ENCODE results near the gene C10orf67.

Gene C10orf67

DNA sequence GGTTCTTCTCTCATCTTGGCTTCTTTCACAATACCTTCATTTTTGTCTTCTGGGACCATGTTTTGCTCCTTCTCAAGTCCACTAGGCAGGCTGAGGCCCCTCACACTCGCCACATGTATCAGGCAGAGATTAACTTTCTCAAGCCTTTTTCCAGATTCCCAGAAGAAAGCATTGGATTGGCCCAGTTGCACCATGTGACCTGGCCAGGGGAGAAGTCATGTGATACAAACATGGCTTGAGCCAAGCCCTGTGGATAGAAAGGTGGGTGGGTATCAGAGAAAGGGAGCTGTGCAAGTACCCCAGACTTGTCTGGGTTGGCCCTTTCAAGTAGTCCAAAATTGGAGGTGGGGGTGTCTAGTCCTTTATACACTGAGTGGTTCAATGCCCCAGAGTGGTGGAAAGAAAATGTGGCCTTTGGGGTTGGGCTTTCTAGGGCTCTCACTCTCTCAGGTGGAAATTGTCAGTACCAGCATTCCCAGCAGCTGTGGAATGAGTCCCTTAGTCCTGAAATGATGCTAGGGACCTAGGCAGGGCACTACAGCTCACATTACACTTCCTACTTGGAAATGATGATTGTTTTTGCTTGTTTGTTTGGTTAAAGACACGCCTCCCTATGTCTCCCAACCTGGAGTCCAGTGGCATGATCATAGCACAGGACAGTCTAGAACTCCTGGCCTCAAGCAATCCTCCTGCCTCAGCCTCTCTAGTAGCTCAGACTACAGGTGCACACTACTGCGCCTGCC is 36.9 kb upstream of the C10orf67 start:
- no peak for DNase-seq (ENCODE audit: low spot score)
- TF ChIP-seq, protein P1, sequence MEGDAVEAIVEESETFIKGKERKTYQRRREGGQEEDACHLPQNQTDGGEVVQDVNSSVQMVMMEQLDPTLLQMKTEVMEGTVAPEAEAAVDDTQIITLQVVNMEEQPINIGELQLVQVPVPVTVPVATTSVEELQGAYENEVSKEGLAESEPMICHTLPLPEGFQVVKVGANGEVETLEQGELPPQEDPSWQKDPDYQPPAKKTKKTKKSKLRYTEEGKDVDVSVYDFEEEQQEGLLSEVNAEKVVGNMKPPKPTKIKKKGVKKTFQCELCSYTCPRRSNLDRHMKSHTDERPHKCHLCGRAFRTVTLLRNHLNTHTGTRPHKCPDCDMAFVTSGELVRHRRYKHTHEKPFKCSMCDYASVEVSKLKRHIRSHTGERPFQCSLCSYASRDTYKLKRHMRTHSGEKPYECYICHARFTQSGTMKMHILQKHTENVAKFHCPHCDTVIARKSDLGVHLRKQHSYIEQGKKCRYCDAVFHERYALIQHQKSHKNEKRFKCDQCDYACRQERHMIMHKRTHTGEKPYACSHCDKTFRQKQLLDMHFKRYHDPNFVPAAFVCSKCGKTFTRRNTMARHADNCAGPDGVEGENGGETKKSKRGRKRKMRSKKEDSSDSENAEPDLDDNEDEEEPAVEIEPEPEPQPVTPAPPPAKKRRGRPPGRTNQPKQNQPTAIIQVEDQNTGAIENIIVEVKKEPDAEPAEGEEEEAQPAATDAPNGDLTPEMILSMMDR (IDR thresholded peaks at IDR 0.05; ENCODE audit: borderline replicate concordance, control extremely low read depth, extremely low read depth, insufficient read depth, missing control alignments): no peak
- in situ Hi-C loops (cut with MboI; ENCODE audit: low sequenced_read_pairs, unreplicated experiment): no loop called here

DNA sequence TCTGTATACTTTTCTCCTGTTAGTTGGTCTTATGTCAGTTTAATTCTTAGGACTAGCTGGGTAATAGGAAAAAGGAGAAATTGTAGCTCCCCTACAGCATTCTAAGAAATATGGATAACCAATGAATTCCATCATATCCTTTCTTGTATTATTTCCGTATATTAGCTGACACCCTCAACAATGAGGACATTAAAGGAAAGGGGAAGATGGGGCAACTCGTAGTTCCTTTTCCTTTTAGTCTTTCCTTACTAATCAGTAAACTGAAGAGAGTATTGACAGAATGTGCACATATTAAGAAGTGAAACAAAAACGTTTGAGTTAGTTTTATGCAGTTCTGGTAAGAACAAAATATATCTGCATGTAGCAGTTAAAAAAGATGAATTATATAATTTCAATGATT is 35.1 kb upstream of the C10orf67 start:
- TF ChIP-seq, protein P1 (IDR thresholded peaks at IDR 0.05; ENCODE audit: borderline replicate concordance, control extremely low read depth, extremely low read depth, insufficient read depth, missing control alignments): no peak
- DNase-seq (ENCODE audit: low spot score): no peak
- in situ Hi-C loops (cut with MboI; ENCODE audit: low sequenced_read_pairs, unreplicated experiment): no loop called here

DNA sequence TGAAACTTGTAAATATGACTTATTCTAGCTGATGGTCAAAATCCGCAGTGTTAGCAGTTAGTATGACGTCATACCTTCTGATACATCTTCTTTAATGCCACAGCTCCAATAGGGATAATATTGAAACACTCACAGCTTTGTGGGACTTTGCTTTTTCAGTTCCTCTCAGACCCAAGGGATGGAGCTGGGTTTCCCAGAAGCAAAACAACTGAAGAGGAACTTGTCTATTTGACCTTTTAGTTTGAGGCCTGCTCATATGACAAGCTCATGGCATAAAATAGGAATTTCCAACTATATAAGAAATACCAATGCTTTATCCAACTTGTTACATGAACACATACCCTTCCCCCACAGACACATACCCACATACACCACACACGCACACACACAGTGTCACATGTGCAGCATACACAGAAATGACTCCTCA is 31.6 kb upstream of the C10orf67 start:
- TF ChIP-seq, protein P1 (IDR thresholded peaks at IDR 0.05; ENCODE audit: borderline replicate concordance, control extremely low read depth, extremely low read depth, insufficient read depth, missing control alignments): no peak
- DNase-seq (ENCODE audit: low spot score): no peak
- in situ Hi-C loops (cut with MboI; ENCODE audit: low sequenced_read_pairs, unreplicated experiment): no loop called here

DNA sequence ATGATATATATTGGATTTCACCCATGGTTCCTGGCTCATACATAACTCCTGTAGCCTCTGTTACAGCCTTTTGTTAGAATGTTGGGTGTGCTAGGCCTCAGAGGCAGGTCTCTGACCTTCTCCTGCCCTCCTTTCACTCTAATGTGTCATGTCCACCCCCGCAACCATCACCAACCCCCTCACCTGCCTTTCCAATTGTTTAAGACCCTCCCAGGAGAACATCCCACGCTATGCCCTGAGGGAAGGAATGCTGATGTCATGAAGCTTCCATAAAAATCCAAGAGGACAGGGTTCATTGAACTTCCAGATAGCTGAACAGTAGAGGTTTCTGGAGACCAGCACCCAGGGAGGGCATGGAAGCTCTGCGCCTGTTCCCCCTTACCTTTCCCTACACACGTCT is 30.8 kb upstream of the C10orf67 start:
- TF ChIP-seq, protein P1 (IDR thresholded peaks at IDR 0.05; ENCODE audit: borderline replicate concordance, control extremely low read depth, extremely low read depth, insufficient read depth, missing control alignments): no peak
- DNase-seq (ENCODE audit: low spot score): no peak
- in situ Hi-C loops (cut with MboI; ENCODE audit: low sequenced_read_pairs, unreplicated experiment): no loop called here

DNA sequence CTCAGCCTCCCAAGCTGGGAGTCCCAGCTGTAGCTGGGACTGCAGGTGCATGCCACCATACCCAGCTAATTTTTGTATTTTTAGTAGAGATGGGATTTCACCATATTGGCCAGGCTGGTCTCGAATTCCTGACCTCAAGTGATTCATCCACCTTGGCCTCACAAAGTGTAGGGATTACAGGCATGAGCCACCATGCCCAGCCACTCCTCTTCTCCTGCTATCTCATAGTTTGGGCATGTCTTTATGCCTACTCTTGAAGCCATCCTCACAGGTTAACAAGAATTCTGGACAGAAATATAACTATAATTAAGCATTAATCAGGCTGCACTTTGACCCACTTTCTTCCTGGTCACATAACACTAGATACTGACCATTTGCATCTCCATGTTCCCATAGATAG is 28.6 kb upstream of the C10orf67 start:
- TF ChIP-seq, protein P1 (IDR thresholded peaks at IDR 0.05; ENCODE audit: borderline replicate concordance, control extremely low read depth, extremely low read depth, insufficient read depth, missing control alignments): no peak
- in situ Hi-C loops (cut with MboI; ENCODE audit: low sequenced_read_pairs, unreplicated experiment): no loop called here
- DNase-seq (ENCODE audit: low spot score): no peak

DNA sequence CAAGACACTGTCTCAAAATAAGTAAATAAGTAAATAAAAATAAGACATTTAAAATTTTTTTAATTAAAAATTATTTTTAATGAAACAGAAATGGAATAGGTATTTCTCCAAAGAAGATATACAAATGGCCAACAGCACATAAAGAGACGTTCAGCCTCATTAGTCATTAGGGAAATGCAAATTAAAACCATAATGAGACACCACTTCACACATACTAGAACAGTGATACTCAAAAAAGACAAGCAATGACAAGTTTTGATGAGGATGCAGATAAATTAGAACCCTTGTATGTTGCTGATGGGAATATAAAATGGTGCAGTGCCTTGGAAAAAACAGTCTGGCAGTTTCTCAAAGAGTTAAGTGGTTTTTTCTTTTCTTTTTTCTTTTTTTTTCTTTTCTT is 26.5 kb upstream of the C10orf67 start:
- TF ChIP-seq, protein P1 (IDR thresholded peaks at IDR 0.05; ENCODE audit: borderline replicate concordance, control extremely low read depth, extremely low read depth, insufficient read depth, missing control alignments): no peak
- in situ Hi-C loops (cut with MboI; ENCODE audit: low sequenced_read_pairs, unreplicated experiment): no loop called here
- DNase-seq (ENCODE audit: low spot score): no peak
